Measurements from ENCODE around the gene SCARB1. TPM values are rescaled to one million over a fixed set of nuclear protein-coding genes. Genes with fewer than 3 reads are reported as not detected.

SCARB1 gene
- total and polyA plus RNA-seq, 2 donors (not counting 1 experiment from before 2014, with no cell fraction given) = 14.7 to 32.5 TPM

DNA sequence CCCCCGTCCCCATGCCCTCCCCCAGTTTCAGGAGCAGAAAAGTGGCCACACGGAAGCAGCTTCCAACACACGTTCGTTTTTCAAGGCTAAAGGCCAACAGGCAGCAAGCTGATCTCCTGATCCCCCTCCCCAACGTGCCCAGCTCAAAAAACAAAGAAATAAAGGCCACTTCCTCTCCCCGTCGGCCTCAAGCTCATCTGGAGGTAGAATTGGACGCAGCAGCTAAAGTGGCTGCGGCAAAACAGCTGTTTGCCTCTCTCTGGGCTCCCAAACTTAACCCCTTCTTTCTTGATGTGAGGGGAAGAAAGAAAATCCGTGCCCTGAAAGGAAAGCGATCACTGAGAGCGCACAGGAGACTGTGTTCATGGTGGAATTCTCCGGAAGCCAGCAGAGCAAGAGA lies 66.3 kb downstream of the SCARB1 start:
- Histone ChIP-seq H3K27ac (ENCODE audit: insufficient read depth, low read length) (no peak overlapping the region), H2AFZ (ENCODE audit: low read length) (no peak overlapping the region), H3K27me3 (ENCODE audit: control insufficient read depth, insufficient read depth, low read length) (no peaks in the 10 kb centered on the region), H3K36me3 (ENCODE audit: control insufficient read depth, insufficient read depth, low read length) (no peaks in the 10 kb centered on the region), H3K9ac (ENCODE audit: insufficient read depth, low read length) (no peak overlapping the region), H3K79me2 (ENCODE audit: control insufficient read depth, insufficient read depth, low read length) (no peaks in the 10 kb centered on the region), H3K4me2 (ENCODE audit: extremely low read depth, insufficient read depth, low read length) (no peak overlapping the region), H4K20me1 (ENCODE audit: control insufficient read depth, extremely low read depth, insufficient read depth, low read length) (no peaks in the 10 kb centered on the region), H3K9me3 (ENCODE audit: control insufficient read depth, insufficient read depth, low read depth, low read length) (no peaks in the 10 kb centered on the region), H3K4me1 (ENCODE audit: control insufficient read depth, extremely low read depth, insufficient read depth, low read length) (no peaks in the 10 kb centered on the region), H3K4me3 (replicated peaks in 1 of 4; ENCODE audit: control extremely low read depth in 1 of 4, insufficient read depth in 1 of 4, low read depth in 3 of 4, low read length in 4 of 4) (no peak overlapping the region)
- no peak for TF ChIP-seq EZH2 (IDR thresholded peaks at IDR 0.05; ENCODE audit: low read length, missing control alignments)
- TF ChIP-seq, protein P1, sequence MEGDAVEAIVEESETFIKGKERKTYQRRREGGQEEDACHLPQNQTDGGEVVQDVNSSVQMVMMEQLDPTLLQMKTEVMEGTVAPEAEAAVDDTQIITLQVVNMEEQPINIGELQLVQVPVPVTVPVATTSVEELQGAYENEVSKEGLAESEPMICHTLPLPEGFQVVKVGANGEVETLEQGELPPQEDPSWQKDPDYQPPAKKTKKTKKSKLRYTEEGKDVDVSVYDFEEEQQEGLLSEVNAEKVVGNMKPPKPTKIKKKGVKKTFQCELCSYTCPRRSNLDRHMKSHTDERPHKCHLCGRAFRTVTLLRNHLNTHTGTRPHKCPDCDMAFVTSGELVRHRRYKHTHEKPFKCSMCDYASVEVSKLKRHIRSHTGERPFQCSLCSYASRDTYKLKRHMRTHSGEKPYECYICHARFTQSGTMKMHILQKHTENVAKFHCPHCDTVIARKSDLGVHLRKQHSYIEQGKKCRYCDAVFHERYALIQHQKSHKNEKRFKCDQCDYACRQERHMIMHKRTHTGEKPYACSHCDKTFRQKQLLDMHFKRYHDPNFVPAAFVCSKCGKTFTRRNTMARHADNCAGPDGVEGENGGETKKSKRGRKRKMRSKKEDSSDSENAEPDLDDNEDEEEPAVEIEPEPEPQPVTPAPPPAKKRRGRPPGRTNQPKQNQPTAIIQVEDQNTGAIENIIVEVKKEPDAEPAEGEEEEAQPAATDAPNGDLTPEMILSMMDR (conservative IDR thresholded peaks at IDR 0.05 in 1 of 2, IDR thresholded peaks at IDR 0.05 in 1 of 2; ENCODE audit: low read depth in 1 of 2, low read length in 2 of 2) = no peak
- no peak for DNase-seq (ENCODE audit: low read depth in 2 of 2)

DNA sequence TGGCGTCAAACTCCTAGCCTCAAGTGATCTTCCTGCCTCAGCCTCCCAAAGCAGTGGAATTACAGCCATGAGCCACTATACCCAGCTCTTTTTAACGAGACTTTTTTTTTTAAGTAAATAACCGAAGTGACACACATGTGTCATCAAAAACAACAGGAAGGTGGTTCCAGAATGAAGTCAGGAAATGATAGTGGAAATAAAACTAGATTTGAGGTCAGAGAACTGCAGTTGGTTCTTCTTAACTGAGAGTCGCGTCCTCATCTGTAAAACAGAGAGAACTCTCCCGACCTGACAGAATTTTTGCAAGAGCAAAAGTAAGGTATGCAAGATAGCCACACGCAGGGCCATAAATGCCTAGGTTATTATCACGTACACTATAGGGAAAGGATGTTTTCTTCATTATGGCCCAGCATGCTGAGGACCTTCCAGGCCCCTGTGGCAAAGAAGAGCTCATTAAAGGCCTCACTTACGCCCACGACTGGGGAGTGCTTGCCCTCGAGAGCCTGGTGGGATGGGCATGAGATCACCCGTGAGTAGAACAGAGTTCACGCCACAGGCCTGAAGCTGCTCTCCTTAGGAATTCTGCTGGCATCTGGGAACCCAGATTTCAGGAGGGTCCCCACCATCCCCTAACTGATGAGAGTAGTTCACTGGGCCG lies 67.2 kb downstream of the SCARB1 start:
- Histone ChIP-seq H3K4me2 (ENCODE audit: extremely low read depth, insufficient read depth, low read length) (no peak overlapping the region), H3K9ac (ENCODE audit: insufficient read depth, low read length) (no peak overlapping the region), H3K27me3 (ENCODE audit: control insufficient read depth, insufficient read depth, low read length) (no peaks in the 10 kb centered on the region), H3K4me1 (ENCODE audit: control insufficient read depth, extremely low read depth, insufficient read depth, low read length) (no peaks in the 10 kb centered on the region), H3K79me2 (ENCODE audit: control insufficient read depth, insufficient read depth, low read length) (no peaks in the 10 kb centered on the region), H3K9me3 (ENCODE audit: control insufficient read depth, insufficient read depth, low read depth, low read length) (no peaks in the 10 kb centered on the region), H3K36me3 (ENCODE audit: control insufficient read depth, insufficient read depth, low read length) (no peaks in the 10 kb centered on the region), H3K4me3 (replicated peaks in 1 of 4; ENCODE audit: control extremely low read depth in 1 of 4, insufficient read depth in 1 of 4, low read depth in 3 of 4, low read length in 4 of 4) (no peak overlapping the region), H2AFZ (ENCODE audit: low read length) (no peak overlapping the region), H4K20me1 (ENCODE audit: control insufficient read depth, extremely low read depth, insufficient read depth, low read length) (no peaks in the 10 kb centered on the region), H3K27ac (ENCODE audit: insufficient read depth, low read length) (no peak overlapping the region)
- no peak for DNase-seq (ENCODE audit: low read depth in 2 of 2)
- TF ChIP-seq, protein P1 (conservative IDR thresholded peaks at IDR 0.05 in 1 of 2, IDR thresholded peaks at IDR 0.05 in 1 of 2; ENCODE audit: low read depth in 1 of 2, low read length in 2 of 2) = no peak
- TF ChIP-seq EZH2 (IDR thresholded peaks at IDR 0.05; ENCODE audit: low read length, missing control alignments) = no peak

DNA sequence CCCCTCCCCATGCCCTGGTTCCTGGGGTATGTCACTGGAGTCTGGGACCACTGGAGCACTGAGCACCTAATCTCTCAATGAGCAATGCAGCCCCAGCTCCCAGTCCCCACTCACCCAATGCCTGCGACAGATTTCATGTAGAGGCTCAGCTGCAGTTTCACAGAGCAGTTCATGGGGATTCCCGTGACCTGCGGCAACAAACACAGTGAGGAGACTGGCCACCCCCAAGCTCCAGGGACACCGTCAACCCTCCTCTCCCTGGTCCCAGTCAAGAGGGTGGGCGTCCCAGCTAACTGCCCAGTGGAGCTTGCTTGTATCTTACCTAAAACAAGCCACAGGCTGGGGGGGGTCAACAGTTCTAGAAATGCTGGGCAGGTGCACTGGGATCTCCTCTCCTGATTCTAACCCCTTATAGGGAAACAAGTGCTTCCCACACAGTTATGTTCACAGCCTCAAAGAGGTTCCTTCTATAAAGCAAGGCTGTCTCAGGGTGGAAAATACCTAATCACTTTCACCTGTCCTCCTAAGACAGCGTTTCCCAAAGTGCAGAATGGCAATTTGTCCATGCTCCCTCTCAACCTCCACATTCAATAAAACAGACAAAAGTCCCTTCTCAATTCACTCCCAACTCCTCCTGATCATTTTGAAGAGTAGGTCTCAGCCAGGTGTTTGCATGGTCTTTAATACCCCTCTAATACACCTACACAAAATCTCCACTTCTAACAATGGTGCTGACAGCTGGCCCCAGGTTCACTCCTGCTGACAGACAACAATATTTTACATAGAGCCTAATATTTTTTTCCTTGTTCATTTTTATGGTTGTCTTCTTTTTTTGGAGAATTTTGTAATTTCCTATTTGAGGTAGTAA lies 68.3 kb downstream of the SCARB1 start:
- Histone ChIP-seq H3K4me2 (ENCODE audit: extremely low read depth, insufficient read depth, low read length) (no peak overlapping the region), H3K4me3 (replicated peaks in 1 of 4; ENCODE audit: control extremely low read depth in 1 of 4, insufficient read depth in 1 of 4, low read depth in 3 of 4, low read length in 4 of 4) (no peak overlapping the region), H3K36me3 (ENCODE audit: control insufficient read depth, insufficient read depth, low read length) (no peaks in the 10 kb centered on the region), H3K27me3 (ENCODE audit: control insufficient read depth, insufficient read depth, low read length) (no peaks in the 10 kb centered on the region), H3K27ac (ENCODE audit: insufficient read depth, low read length) (no peak overlapping the region), H3K79me2 (ENCODE audit: control insufficient read depth, insufficient read depth, low read length) (no peaks in the 10 kb centered on the region), H3K9ac (ENCODE audit: insufficient read depth, low read length) (no peak overlapping the region), H2AFZ (ENCODE audit: low read length) (no peak overlapping the region), H3K9me3 (ENCODE audit: control insufficient read depth, insufficient read depth, low read depth, low read length) (no peaks in the 10 kb centered on the region), H4K20me1 (ENCODE audit: control insufficient read depth, extremely low read depth, insufficient read depth, low read length) (no peaks in the 10 kb centered on the region), H3K4me1 (ENCODE audit: control insufficient read depth, extremely low read depth, insufficient read depth, low read length) (no peaks in the 10 kb centered on the region)
- TF ChIP-seq, protein P1 (conservative IDR thresholded peaks at IDR 0.05 in 1 of 2, IDR thresholded peaks at IDR 0.05 in 1 of 2; ENCODE audit: low read depth in 1 of 2, low read length in 2 of 2) = no peak
- no peak for TF ChIP-seq EZH2 (IDR thresholded peaks at IDR 0.05; ENCODE audit: low read length, missing control alignments)
- DNase-seq (ENCODE audit: low read depth in 2 of 2) = no peak
